HEK293 (cell line): Measurements from ENCODE around the gene RGS6.

ENCODE experiments used
- CTCF ChIA-PET: fragments of 350-600 bp; formaldehyde crosslinking; extraction: SDS; loops from one replicate; lab custom pipeline; 2021; ENCODE audit warnings: antibody characterized with exemption; lab: Yijun Ruan, JAX
- POLR2A ChIA-PET: fragments of 300-600 bp; formaldehyde crosslinking; extraction: SDS; loops from one replicate; lab custom pipeline; 2020; ENCODE audit warnings: antibody characterized with exemption, inconsistent platforms; lab: Yijun Ruan, JAX
- H3K27ac ChIP-seq: fragments of 200-500 bp; sonication (Bioruptor generic); 2 replicates; pipeline ENCODE4 v1.5.1; 2014; ENCODE audit warnings: low read depth, low read length, control low read depth, inconsistent platforms; ENCODE audit errors: extremely low read depth
- H3K36me3 ChIP-seq, 2 experiments: fragments of 200-500 bp in 1 of 2; sonication (Bioruptor generic) in 1 of 2; 1 replicate in 1 of 2; 2 replicates in 1 of 2; pipeline ENCODE4 v1.5.1; 2014 to 2017; ENCODE audit warnings: inconsistent platforms in 2 of 2, low read length in 2 of 2; ENCODE audit not compliant: control insufficient read depth in 2 of 2, insufficient read depth in 1 of 2
- H3K4me1 ChIP-seq: fragments of 200-500 bp; sonication (Bioruptor generic); 2 replicates; pipeline ENCODE4 v1.5.1; 2014; ENCODE audit warnings: mild to moderate bottlenecking, low read length, inconsistent platforms; ENCODE audit not compliant: control insufficient read depth, insufficient read depth
- H3K4me3 ChIP-seq: 2 replicates; pipeline ENCODE4 v1.5.1; 2011; ENCODE audit warnings: low read depth, mild to moderate bottlenecking, control low read depth, low read length, moderate library complexity
- H3K9me3 ChIP-seq: fragments of 200-500 bp; sonication (Bioruptor generic); 2 replicates; pipeline ENCODE4 v1.5.1; 2014; ENCODE audit warnings: low read depth, low read length, inconsistent platforms; ENCODE audit not compliant: control insufficient read depth, insufficient read depth
- PRDM2 ChIP-seq: fragments of 450-650 bp; formaldehyde crosslinking; IDR thresholded peaks from 2 replicates; pipeline ENCODE4 v1.5.1; 2016; ENCODE audit warnings: missing biosample characterization, missing genetic modification characterization, borderline replicate concordance
- SETDB1 ChIP-seq: IDR thresholded peaks from one replicate; pipeline ENCODE4 v1.6.1; 2017; ENCODE audit warnings: mild to moderate bottlenecking, low read length, moderate library complexity, mixed read lengths; ENCODE audit not compliant: insufficient read length
- SP7 ChIP-seq: fragments of 450-650 bp; formaldehyde crosslinking; IDR thresholded peaks from 2 replicates; pipeline ENCODE4 v1.5.1; 2016; ENCODE audit warnings: missing biosample characterization, missing genetic modification characterization
- ZBTB44 ChIP-seq: fragments of 450-650 bp; IDR thresholded peaks from 2 replicates; pipeline ENCODE4 v1.5.1; 2018; ENCODE audit warnings: missing biosample characterization, mild to moderate bottlenecking, missing genetic modification characterization
- ZEB2 ChIP-seq: fragments of 450-650 bp; formaldehyde crosslinking; IDR thresholded peaks from 2 replicates; pipeline ENCODE4 v1.5.1; 2016; ENCODE audit warnings: missing biosample characterization, missing genetic modification characterization
- ZNF132 ChIP-seq: fragments of 450-650 bp; formaldehyde crosslinking; IDR thresholded peaks from 2 replicates; pipeline ENCODE4 v1.5.1; 2017; ENCODE audit warnings: missing biosample characterization, missing genetic modification characterization, borderline replicate concordance
- ZNF155 ChIP-seq: fragments of 450-650 bp; formaldehyde crosslinking; IDR thresholded peaks from 2 replicates; pipeline ENCODE4 v1.5.1; 2016; ENCODE audit warnings: missing biosample characterization, missing genetic modification characterization
- ZNF174 ChIP-seq: fragments of 450-650 bp; formaldehyde crosslinking; IDR thresholded peaks from 2 replicates; pipeline ENCODE4 v1.5.0; 2017; ENCODE audit warnings: missing biosample characterization, mild to moderate bottlenecking, missing genetic modification characterization
- ZNF223 ChIP-seq: fragments of 450-650 bp; formaldehyde crosslinking; IDR thresholded peaks from 2 replicates; pipeline ENCODE4 v1.5.1; 2016; ENCODE audit warnings: missing biosample characterization, missing genetic modification characterization
- ZNF324 ChIP-seq: fragments of 450-650 bp; formaldehyde crosslinking; IDR thresholded peaks from 2 replicates; pipeline ENCODE4 v1.5.1; 2016; ENCODE audit warnings: missing biosample characterization, missing genetic modification characterization
- ZNF366 ChIP-seq: fragments of 450-650 bp; formaldehyde crosslinking; conservative IDR thresholded peaks from 2 replicates; pipeline ENCODE4 v1.5.1; 2016; ENCODE audit warnings: missing biosample characterization, missing genetic modification characterization
- ZNF510 ChIP-seq: fragments of 450-650 bp; formaldehyde crosslinking; IDR thresholded peaks from 2 replicates; pipeline ENCODE4 v1.5.1; 2018; ENCODE audit warnings: mild to moderate bottlenecking, missing genetic modification characterization, missing biosample characterization; ENCODE audit not compliant: insufficient replicate concordance
- ZNF521 ChIP-seq: fragments of 450-650 bp; formaldehyde crosslinking; IDR thresholded peaks from 2 replicates; pipeline ENCODE4 v1.5.1; 2017; ENCODE audit warnings: missing biosample characterization, mild to moderate bottlenecking, missing genetic modification characterization
- ZNF629 ChIP-seq: fragments of 450-650 bp; formaldehyde crosslinking; IDR thresholded peaks from 2 replicates; pipeline ENCODE4 v1.5.1; 2017; ENCODE audit warnings: missing biosample characterization, missing genetic modification characterization
- ZNF664 ChIP-seq: fragments of 450-650 bp; formaldehyde crosslinking; IDR thresholded peaks from 2 replicates; pipeline ENCODE4 v1.5.1; 2016; ENCODE audit warnings: missing biosample characterization, missing genetic modification characterization
- ZNF701 ChIP-seq: fragments of 450-650 bp; formaldehyde crosslinking; IDR thresholded peaks from 2 replicates; pipeline ENCODE4 v1.5.1; 2016; ENCODE audit warnings: missing biosample characterization, missing genetic modification characterization
- ZNF747 ChIP-seq: fragments of 450-650 bp; formaldehyde crosslinking; IDR thresholded peaks from 2 replicates; pipeline ENCODE4 v1.5.1; 2016; ENCODE audit warnings: missing biosample characterization, missing genetic modification characterization
- ZNF777 ChIP-seq: fragments of 450-650 bp; formaldehyde crosslinking; IDR thresholded peaks from 2 replicates; pipeline ENCODE4 v1.5.1; 2017; ENCODE audit warnings: missing biosample characterization, missing genetic modification characterization, borderline replicate concordance
- ZNF785 ChIP-seq: fragments of 450-650 bp; formaldehyde crosslinking; IDR thresholded peaks from 2 replicates; pipeline ENCODE4 v1.5.1; 2016; ENCODE audit warnings: missing biosample characterization, missing genetic modification characterization
- ZSCAN16 ChIP-seq: fragments of 450-650 bp; formaldehyde crosslinking; IDR thresholded peaks from 2 replicates; pipeline ENCODE4 v1.5.1; 2016; ENCODE audit warnings: missing biosample characterization, missing genetic modification characterization
- ZSCAN4 ChIP-seq: fragments of 450-650 bp; formaldehyde crosslinking; IDR thresholded peaks from 2 replicates; pipeline ENCODE4 v1.5.1; 2017; ENCODE audit warnings: missing biosample characterization, missing genetic modification characterization
- ZXDB ChIP-seq: fragments of 450-650 bp; formaldehyde crosslinking; IDR thresholded peaks from 2 replicates; pipeline ENCODE4 v1.5.1; 2016; ENCODE audit warnings: missing biosample characterization, missing genetic modification characterization

The RGS6 gene

GRCh38 chr14:72333357-72333756 is 401.1 kb downstream of the RGS6 start (continued):
- TF ChIP-seq PRDM2 (tag by site-specific recombination) (no peak), ZNF155 (tag by site-specific recombination) (no peak), ZSCAN4 (no peak)

GRCh38 chr14:72336311-72336980 is 404.2 kb downstream of the RGS6 start:
- Histone ChIP-seq H3K9me3 (no peaks in the 10 kb centered on the region), H3K27ac (no peak overlapping the region), H3K36me3 (no peaks in the 10 kb centered on the region), H3K4me3 (no peak overlapping the region), H3K4me1 (peaks cover 2% of the 10 kb centered on the region; the same call in 1 of the 2 replicates)
- ChIA-PET CTCF (no interaction called here), POLR2A (no interaction called here)
- TF ChIP-seq ZNF747 (tag by site-specific recombination) (no peak), ZNF174 (tag by site-specific recombination) (no peak), ZNF521 (tag by site-specific recombination) (no peak), ZNF629 (tag by site-specific recombination) (no peak), ZNF223 (no peak), ZNF510 (tag by site-specific recombination) (no peak), ZNF785 (tag by site-specific recombination) (no peak), ZEB2 (tag by site-specific recombination) (no peak), ZNF132 (tag by site-specific recombination) (no peak), ZSCAN16 (tag by site-specific recombination) (no peak), ZNF324 (tag by site-specific recombination) (no peak), ZNF701 (tag by site-specific recombination) (no peak), SETDB1 (no peak), ZBTB44 (tag by site-specific recombination) (no peak), ZNF777 (tag by site-specific recombination) (no peak), ZNF664 (tag by site-specific recombination) (no peak), ZXDB (tag by site-specific recombination) (no peak), SP7 (tag by site-specific recombination) (no peak), ZNF366 (tag by site-specific recombination) (no peak)
